HepG2 (cell line): ENCODE measurements around the gene COPS3. TPM values are rescaled to one million over a fixed set of nuclear protein-coding genes. Genes with fewer than 3 reads are reported as not detected.

Experiments used
- AHR ChIP-seq: IDR thresholded peaks from 2 replicates; pipeline ENCODE4 v1.6.1; 2018; ENCODE audit warnings: missing genetic modification reagents, missing compliant biosample characterization
- FUBP1 ChIP-seq: sonication (generic); formaldehyde crosslinking; IDR thresholded peaks from 2 replicates; pipeline ENCODE4 v1.5.1; 2020; ENCODE audit warnings: missing genetic modification reagents, mild to moderate bottlenecking, borderline replicate concordance
- GLI4 ChIP-seq: sonication (generic); formaldehyde crosslinking; IDR thresholded peaks from 2 replicates; pipeline ENCODE4 v1.5.1; 2020; ENCODE audit warnings: missing genetic modification reagents, mild to moderate bottlenecking, moderate library complexity, borderline replicate concordance
- HDAC1 ChIP-seq: sonication (generic); formaldehyde crosslinking; IDR thresholded peaks from 2 replicates; pipeline ENCODE4 v1.5.1; 2020; ENCODE audit warnings: mild to moderate bottlenecking, missing genetic modification reagents
- MAZ ChIP-seq, 2 experiments: sonication (generic) in 1 of 2; formaldehyde crosslinking in 1 of 2; IDR thresholded peaks; 2 replicates each; pipeline versions ENCODE4 v1.5.0 to v1.6.1; 2012 to 2020; ENCODE audit warnings: low read depth in 2 of 2, mild to moderate bottlenecking in 2 of 2, borderline replicate concordance in 1 of 2, improper control_type of control experiment in 1 of 2, low read length in 1 of 2, missing genetic modification reagents in 1 of 2, moderate library complexity in 1 of 2
- NFKB2 ChIP-seq: sonication (generic); formaldehyde crosslinking; IDR thresholded peaks from 2 replicates; pipeline ENCODE4 v1.4.0; 2020; ENCODE audit warnings: missing genetic modification reagents, borderline replicate concordance
- NPAS2 ChIP-seq: sonication (generic); formaldehyde crosslinking; IDR thresholded peaks from 2 replicates; pipeline ENCODE4 v1.8.0; 2022; ENCODE audit warnings: mild to moderate bottlenecking, missing genetic modification reagents, borderline replicate concordance
- REL ChIP-seq: sonication (generic); formaldehyde crosslinking; conservative IDR thresholded peaks from 2 replicates; pipeline ENCODE4 v1.8.0; 2022; ENCODE audit warnings: mild to moderate bottlenecking, missing genetic modification reagents, moderate library complexity
- REST ChIP-seq, 2 experiments: IDR thresholded peaks; 2 replicates each; pipeline ENCODE4 v1.6.1; 2011 to 2012; ENCODE audit warnings: low read length in 2 of 2, borderline replicate concordance in 1 of 2, low read depth in 1 of 2, mild to moderate bottlenecking in 1 of 2, moderate library complexity in 1 of 2
- USF2 ChIP-seq, 2 experiments: sonication (generic) in 1 of 2; formaldehyde crosslinking in 1 of 2; IDR thresholded peaks; 2 replicates each; pipeline versions ENCODE4 v1.5.1 to v1.6.1; 2011 to 2020; ENCODE audit warnings: borderline replicate concordance in 1 of 2, low read depth in 1 of 2, low read length in 1 of 2, mild to moderate bottlenecking in 1 of 2, missing genetic modification reagents in 1 of 2, moderate library complexity in 1 of 2
- ZBTB39 ChIP-seq: sonication (generic); formaldehyde crosslinking; IDR thresholded peaks from 2 replicates; pipeline ENCODE4 v1.5.0; 2020; ENCODE audit warnings: missing genetic modification reagents
- ZNF17 ChIP-seq: sonication (generic); formaldehyde crosslinking; IDR thresholded peaks from 2 replicates; pipeline ENCODE4 v1.5.0; 2020; ENCODE audit warnings: mild to moderate bottlenecking, missing genetic modification reagents
- ZNF362 ChIP-seq: sonication (generic); formaldehyde crosslinking; IDR thresholded peaks from 2 replicates; pipeline ENCODE4 v1.4.0; 2020; ENCODE audit warnings: missing genetic modification reagents, mild to moderate bottlenecking, borderline replicate concordance
- ZNF839 ChIP-seq: sonication (generic); formaldehyde crosslinking; IDR thresholded peaks from 2 replicates; pipeline ENCODE4 v1.4.0; 2020; ENCODE audit warnings: missing genetic modification reagents, mild to moderate bottlenecking, borderline replicate concordance
- polyA plus RNA-seq, 8 experiments: library from polyadenylated mRNA; depleted of rRNA in 3 of 8; stranded (reverse) in 7 of 8; unstranded in 1 of 8; fragments of >200 nt; fragmentation: Illumina TruSeq in 4 of 8; extraction: Trizol in 4 of 8; gene quantifications; 2 replicates each; pipeline versions ENCODE4 v1.2.1 to v1.2.3, GENCODE V29; 2011 to 2016; ENCODE audit warnings: low read depth in 4 of 8, missing spikeins in 1 of 8, mixed read lengths in 1 of 8; ENCODE audit not compliant: insufficient read depth in 1 of 8
- total RNA-seq, 5 experiments: library from RNA; depleted of rRNA; stranded (reverse); fragments of >200 nt; fragmentation: Illumina TruSeq; extraction: Trizol; gene quantifications; 2 replicates each; pipeline ENCODE4 v1.2.3, GENCODE V29; 2016; ENCODE audit warnings: low read depth in 1 of 5

COPS3 gene
- total and polyA plus RNA-seq, 2 of the 13 experiments (the other 11 are each of a cell fraction or from before 2014, with no cell fraction given), result 46.3 to 103 TPM

GRCh38 chr17:17206124-17206912 lies 74.7 kb downstream of the COPS3 start, which contains the start of gene PLD6 (continued):
- peak; percentile 93 for TF ChIP-seq USF2 (IDR thresholded peaks at IDR 0.05; ENCODE audit: low read depth, low read length)
- TF ChIP-seq USF2 (CRISPR knock-in tag; IDR thresholded peaks at IDR 0.05; ENCODE audit: borderline replicate concordance), result peak; percentile 72
- no peak for TF ChIP-seq AHR
- peak; percentile 27 for TF ChIP-seq ZBTB39 (CRISPR knock-in tag)
- no peak for TF ChIP-seq ZNF17 (CRISPR knock-in tag)
- TF ChIP-seq REL (CRISPR knock-in tag), result peak; percentile 99
- TF ChIP-seq REST (IDR thresholded peaks at IDR 0.05; ENCODE audit: borderline replicate concordance in 1 of 2, low read depth in 1 of 2, low read length in 2 of 2), result no peak
- TF ChIP-seq HDAC1 (CRISPR knock-in tag), result peak; percentile 88
- 0 out of 2 replicates have a peak, but pooled peaks have one; percentile 68 for TF ChIP-seq ZNF839 (CRISPR knock-in tag)
- peak; percentile 81; the same call in 1 of the 2 replicates for TF ChIP-seq NFKB2 (CRISPR knock-in tag)
- TF ChIP-seq FUBP1 (CRISPR knock-in tag), result 0 out of 2 replicates have a peak, but pooled peaks have one; percentile 16
- 0 out of 2 replicates have a peak, but pooled peaks have one; percentile 18 for TF ChIP-seq MAZ (IDR thresholded peaks at IDR 0.05; ENCODE audit: borderline replicate concordance, low read depth, low read length)
- TF ChIP-seq MAZ (CRISPR knock-in tag; IDR thresholded peaks at IDR 0.05; ENCODE audit: low read depth), result peak; percentile 94
- TF ChIP-seq NPAS2 (CRISPR knock-in tag), result peak; percentile 99
- no peak; the same call in 1 of the 2 replicates for TF ChIP-seq GLI4
- TF ChIP-seq ZNF362 (CRISPR knock-in tag), result peak; percentile 49; the same call in 1 of the 2 replicates
